ENCODE measurements around the gene NUBP2. TPM values are rescaled to one million over a fixed set of nuclear protein-coding genes. Genes with fewer than 3 reads are reported as not detected.

The NUBP2 gene
- total and polyA plus RNA-seq, 10 of the 15 experiments (the other 5 are each of a cell fraction or from before 2014, with no cell fraction given): 1.9 to 129 (median 51.7) TPM

DNA sequence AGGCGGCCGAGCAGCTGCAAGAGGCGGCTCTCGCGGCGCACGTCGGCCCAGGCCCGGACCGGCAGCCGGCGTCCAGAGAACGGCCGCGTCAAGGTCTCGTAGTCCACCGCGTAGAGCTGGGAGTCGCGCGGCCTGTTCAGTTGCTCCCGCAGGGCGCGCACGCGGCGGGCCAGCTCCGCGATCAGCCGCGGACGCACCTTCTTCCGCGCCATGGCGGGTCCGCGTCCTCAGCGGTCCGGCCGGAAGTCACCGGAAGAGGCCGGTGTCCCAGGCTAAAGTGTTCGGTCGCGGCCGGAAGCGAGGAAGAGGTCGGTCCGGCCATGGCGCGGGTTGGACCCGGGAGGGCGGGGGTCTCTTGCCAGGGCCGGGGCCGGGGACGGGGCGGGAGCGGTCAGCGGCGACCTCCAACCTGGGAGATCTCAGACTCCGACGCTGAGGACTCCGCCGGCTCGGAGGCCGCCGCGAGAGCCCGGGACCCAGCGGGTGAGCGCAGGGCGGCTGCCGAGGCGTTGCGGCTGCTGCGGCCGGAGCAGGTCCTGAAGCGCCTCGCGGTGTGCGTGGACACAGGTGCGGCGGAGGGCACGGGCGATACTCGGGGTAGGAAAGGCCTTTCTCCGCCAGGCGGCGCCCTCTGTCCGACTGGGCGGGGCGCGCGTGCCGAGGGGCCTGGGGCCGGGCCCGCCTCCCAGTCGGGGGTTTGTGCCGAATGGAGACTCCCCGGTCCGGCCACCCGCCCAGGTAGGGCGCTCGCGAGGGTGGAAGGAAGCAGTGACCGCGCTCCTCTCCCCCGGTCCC, 9.7 kb upstream of the NUBP2 start, which contains the start of gene MRPS34 (continued):
- TF ChIP-seq, protein P1, sequence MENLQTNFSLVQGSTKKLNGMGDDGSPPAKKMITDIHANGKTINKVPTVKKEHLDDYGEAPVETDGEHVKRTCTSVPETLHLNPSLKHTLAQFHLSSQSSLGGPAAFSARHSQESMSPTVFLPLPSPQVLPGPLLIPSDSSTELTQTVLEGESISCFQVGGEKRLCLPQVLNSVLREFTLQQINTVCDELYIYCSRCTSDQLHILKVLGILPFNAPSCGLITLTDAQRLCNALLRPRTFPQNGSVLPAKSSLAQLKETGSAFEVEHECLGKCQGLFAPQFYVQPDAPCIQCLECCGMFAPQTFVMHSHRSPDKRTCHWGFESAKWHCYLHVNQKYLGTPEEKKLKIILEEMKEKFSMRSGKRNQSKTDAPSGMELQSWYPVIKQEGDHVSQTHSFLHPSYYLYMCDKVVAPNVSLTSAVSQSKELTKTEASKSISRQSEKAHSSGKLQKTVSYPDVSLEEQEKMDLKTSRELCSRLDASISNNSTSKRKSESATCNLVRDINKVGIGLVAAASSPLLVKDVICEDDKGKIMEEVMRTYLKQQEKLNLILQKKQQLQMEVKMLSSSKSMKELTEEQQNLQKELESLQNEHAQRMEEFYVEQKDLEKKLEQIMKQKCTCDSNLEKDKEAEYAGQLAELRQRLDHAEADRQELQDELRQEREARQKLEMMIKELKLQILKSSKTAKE (IDR thresholded peaks at IDR 0.05; ENCODE audit: low read depth, poor library complexity, severe bottlenecking): no peak
- TF ChIP-seq TAF1 (IDR thresholded peaks at IDR 0.05; ENCODE audit: borderline replicate concordance, low read depth, low read length) (peak; percentile 94), EGR1 (IDR thresholded peaks at IDR 0.05; ENCODE audit: borderline replicate concordance in 1 of 2, low read depth in 2 of 2, low read length in 2 of 2) (peak; percentile 45 to 85; a peak in 2 of 3 replicates), NRF1 (conservative IDR thresholded peaks at IDR 0.05; ENCODE audit: low read depth, low read length) (no peak), SREBF2 (IDR thresholded peaks at IDR 0.05; ENCODE audit: low read length) (peak; percentile 59), RAD51 (IDR thresholded peaks at IDR 0.05) (no peak), KDM1A (IDR thresholded peaks at IDR 0.05; ENCODE audit: borderline replicate concordance) (no peak), TARDBP (IDR thresholded peaks at IDR 0.05; ENCODE audit: borderline replicate concordance) (no peak), BHLHE40 (IDR thresholded peaks at IDR 0.05; ENCODE audit: borderline replicate concordance in 1 of 2, low read depth in 2 of 2, low read length in 1 of 2) (peak; percentile 91 to 98), POU2F2 (IDR thresholded peaks at IDR 0.05; ENCODE audit: borderline replicate concordance, low read depth, low read length) (peak; percentile 83; the same call in 2 of the 3 replicates), PRDM15 (CRISPR knock-in tag; IDR thresholded peaks at IDR 0.05) (no peak), BMI1 (IDR thresholded peaks at IDR 0.05; ENCODE audit: borderline replicate concordance) (no peak), CBX3 (IDR thresholded peaks at IDR 0.05; ENCODE audit: borderline replicate concordance, low read depth) (no peak), ZZZ3 (IDR thresholded peaks at IDR 0.05; ENCODE audit: control insufficient read depth, insufficient read length, low read depth) (no peak), KAT2A (conservative IDR thresholded peaks at IDR 0.05; ENCODE audit: control insufficient read depth, low read depth, low read length) (no peak)
- TF ChIP-seq, protein P2, sequence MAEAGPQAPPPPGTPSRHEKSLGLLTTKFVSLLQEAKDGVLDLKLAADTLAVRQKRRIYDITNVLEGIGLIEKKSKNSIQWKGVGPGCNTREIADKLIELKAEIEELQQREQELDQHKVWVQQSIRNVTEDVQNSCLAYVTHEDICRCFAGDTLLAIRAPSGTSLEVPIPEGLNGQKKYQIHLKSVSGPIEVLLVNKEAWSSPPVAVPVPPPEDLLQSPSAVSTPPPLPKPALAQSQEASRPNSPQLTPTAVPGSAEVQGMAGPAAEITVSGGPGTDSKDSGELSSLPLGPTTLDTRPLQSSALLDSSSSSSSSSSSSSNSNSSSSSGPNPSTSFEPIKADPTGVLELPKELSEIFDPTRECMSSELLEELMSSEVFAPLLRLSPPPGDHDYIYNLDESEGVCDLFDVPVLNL (IDR thresholded peaks at IDR 0.05; ENCODE audit: low read depth, low read length): no peak
- TF ChIP-seq, protein P3, sequence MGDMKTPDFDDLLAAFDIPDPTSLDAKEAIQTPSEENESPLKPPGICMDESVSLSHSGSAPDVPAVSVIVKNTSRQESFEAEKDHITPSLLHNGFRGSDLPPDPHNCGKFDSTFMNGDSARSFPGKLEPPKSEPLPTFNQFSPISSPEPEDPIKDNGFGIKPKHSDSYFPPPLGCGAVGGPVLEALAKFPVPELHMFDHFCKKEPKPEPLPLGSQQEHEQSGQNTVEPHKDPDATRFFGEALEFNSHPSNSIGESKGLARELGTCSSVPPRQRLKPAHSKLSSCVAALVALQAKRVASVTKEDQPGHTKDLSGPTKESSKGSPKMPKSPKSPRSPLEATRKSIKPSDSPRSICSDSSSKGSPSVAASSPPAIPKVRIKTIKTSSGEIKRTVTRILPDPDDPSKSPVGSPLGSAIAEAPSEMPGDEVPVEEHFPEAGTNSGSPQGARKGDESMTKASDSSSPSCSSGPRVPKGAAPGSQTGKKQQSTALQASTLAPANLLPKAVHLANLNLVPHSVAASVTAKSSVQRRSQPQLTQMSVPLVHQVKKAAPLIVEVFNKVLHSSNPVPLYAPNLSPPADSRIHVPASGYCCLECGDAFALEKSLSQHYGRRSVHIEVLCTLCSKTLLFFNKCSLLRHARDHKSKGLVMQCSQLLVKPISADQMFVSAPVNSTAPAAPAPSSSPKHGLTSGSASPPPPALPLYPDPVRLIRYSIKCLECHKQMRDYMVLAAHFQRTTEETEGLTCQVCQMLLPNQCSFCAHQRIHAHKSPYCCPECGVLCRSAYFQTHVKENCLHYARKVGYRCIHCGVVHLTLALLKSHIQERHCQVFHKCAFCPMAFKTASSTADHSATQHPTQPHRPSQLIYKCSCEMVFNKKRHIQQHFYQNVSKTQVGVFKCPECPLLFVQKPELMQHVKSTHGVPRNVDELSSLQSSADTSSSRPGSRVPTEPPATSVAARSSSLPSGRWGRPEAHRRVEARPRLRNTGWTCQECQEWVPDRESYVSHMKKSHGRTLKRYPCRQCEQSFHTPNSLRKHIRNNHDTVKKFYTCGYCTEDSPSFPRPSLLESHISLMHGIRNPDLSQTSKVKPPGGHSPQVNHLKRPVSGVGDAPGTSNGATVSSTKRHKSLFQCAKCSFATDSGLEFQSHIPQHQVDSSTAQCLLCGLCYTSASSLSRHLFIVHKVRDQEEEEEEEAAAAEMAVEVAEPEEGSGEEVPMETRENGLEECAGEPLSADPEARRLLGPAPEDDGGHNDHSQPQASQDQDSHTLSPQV (IDR thresholded peaks at IDR 0.05): no peak; the same call in 1 of the 2 replicates
